NCI-H2171 (cell line): ENCODE data around the gene CHST11.

Source experiments
- DNase-seq: peaks from one replicate; lab custom pipeline; 2025; lab: John Stamatoyannopoulos, UW

The CHST11 gene

DNA sequence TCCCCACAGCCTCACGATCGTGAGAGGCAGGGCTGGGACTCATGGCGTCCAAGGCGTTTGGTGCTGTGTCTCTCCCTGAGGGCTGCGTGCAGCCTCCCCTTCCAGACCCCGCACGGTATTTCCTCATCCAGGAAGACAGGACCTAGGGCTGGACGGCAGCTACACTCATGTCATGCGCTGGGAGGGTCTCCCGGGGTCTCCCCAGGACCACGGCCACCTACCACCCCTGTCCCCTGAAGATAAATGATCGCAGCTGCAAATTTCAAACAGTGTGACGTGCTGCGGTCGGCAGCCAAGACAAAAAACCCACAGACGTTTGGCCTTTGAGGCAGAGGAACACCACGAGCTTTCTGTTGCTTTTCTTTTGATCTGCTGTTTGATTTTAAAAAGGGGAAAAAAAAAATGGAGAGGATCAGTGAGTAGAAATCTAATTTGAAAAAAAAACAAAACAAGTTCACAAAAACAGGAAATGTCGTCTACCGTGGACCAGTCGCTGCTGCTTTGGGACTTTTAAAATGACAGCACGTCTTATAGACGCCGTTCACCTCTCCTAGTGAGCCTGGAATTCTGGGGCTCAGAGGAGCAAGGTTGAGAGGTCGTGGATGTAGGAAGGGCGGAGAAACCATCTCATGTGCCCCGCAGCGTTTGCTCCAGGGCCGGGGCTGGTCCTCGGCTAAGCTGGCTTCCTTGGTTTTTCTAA, 263.7 kb downstream of the CHST11 start:
- DNase-seq: no peak

DNA sequence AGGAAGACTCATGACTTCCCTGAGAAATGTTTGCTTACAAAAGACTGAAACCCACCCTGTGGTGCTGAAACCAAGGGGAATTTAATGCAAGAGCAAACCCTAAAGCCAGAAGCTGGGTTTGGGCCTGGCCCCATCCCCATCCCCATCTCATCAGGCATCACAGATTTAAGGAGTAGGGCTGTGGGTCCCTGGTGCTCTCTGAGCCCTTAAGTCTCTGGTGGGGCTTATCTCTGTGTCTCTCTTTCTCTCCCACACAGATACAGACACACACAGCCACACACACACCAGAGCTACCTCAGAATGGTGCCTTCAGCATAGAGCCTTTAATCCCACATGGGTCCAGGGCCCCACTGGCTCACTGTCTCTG, 264.3 kb downstream of the CHST11 start:
- DNase-seq: no peak

DNA sequence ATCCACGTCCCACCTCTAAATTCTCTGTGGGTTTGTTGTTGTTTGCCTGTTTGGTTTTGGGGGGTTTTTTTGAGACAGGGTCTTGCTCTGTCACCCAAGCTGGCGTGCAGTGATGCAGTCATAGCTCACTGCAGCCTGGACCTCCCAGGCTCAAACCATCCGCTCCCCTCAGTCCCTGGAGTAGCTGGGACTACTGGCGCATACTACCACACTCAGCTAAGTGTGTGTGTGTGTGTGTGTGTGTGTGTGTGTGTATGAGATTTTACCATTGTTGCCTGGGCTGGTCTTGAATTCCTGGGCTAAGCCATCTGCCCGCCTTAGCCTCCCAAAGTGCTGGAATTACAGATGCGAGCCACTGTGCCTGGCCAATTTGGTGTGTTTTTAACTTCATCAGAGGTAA, 265.2 kb downstream of the CHST11 start:
- no peak for DNase-seq

GRCh38 chr12:104722601-104723534, 266.1 kb downstream of the CHST11 start:
- DNase-seq: peak; percentile 82

DNA sequence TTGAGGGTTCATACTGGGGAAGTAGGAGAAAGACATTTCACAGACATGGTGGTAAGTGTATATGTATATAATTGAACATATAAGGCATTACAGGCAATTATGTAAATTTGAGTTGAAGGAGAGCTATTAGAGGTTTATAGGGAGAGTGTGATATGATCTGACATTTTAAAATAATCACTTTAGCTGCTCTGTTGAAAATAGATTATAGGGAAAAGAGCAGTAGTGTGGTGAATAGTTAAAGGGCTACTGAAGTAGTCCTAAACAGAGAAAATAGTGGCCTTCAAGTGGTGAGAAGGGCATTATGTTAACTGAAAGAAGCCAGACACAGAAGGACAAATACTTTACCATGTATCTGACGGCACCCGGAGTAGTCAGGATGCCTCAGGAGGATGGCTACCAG, 267.1 kb downstream of the CHST11 start:
- DNase-seq: no peak

GRCh38 chr12:104724992-104725585, 268.3 kb downstream of the CHST11 start:
- DNase-seq: no peak

GRCh38 chr12:104725610-104726009, 268.9 kb downstream of the CHST11 start:
- DNase-seq: no peak

DNA sequence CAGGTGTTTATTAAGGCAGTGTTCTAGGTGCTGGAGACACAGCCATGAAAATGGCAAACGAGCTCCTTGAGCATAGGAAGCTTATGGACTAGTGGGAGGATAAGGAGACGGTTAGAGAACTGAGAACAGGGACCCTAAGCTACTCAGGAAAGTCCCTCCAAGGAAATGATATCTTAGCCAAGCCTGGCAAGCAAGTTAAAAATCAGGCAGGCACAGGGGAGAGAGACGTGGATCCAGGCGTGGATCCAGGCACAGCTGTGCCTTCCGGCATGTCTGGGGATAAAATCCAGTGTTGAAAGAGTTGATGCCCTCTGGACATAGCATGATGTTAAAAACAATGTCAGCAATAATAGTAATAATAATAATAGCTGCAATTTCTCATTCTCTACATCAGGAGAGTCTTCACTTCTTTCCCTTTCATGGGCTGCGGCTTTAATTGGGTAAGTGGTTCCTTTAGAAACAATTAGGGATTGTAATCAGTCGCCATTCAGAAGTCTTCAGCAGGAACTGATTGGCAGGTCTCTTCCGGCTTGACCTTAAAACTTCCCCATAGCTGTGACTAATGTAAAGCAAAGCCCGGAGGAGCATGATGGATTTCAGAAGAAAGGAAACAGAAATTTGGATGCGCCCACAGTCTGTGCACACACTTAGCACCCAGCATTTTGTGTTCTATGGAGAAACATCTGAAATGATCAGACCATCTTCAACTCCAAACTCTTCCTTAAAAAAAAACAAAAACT, 271.1 kb downstream of the CHST11 start:
- no peak for DNase-seq

- no peak for DNase-seq
Observed at GRCh38 chr12:104729091-104729490, 272.3 kb downstream of the CHST11 start.

DNA sequence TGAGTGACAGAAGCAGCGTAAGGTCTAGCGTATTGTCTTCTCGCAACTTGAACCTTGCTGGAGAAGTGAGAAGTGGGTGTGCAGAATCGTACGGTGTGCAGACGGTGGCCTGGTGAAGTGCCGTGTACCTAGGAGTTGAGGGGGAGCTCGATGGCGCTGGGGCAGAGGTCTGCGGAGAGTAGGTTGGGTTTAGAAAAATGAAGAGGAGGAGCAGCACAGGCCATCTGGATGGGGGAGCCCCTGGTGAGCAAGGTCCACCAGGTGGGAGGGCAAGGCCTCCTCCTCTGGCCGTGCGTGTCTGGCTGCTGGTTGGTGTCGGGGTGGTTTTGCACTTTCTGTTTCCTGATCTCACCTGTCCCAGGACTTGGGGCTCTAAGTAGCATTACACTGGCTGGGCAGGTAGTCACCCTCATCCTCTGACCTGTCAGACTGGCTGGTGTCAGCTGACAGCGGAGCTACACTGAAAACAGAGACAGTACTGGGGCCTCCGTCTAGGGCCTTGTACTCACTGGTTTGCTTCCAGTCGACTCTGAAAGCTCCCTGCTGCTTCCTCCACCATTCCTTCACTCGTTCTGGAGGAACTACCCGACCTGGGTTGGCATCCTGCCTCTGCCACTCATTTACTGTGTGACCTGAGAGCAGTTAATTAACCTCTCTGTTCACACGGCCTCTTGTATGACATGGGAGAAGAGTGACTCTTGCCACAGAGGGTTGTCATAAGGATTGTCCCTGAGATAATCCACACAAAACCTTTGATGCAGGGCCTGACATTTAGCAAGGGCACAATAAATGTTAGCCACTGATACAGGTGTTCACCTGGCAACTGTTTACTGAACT, 273.1 kb downstream of the CHST11 start:
- no peak for DNase-seq

GRCh38 chr12:104730763-104731162, 274.0 kb downstream of the CHST11 start:
- no peak for DNase-seq

DNA sequence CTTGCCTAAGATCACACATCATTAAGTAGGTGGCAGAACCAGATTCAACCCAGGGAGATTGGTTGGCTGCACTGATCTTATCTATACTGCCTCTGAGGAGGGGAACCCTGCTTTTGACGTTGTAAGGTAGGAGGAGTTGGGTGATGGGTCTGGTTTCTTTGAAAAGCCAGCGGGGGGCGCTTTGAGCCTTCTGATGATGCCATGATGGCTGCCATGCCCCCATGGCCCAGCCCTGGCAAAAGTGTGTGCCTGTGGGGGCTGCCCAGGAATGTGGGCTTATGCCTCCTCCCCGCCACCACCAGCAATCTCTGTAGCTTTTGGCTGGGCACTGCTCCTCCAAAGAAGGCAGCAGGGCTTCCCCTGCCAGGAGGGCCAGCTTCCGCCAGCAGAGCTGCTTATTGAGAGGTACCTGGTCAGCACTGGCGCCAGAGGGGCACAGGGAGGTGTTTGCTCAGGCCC, 277.0 kb downstream of the CHST11 start:
- DNase-seq: no peak

DNA sequence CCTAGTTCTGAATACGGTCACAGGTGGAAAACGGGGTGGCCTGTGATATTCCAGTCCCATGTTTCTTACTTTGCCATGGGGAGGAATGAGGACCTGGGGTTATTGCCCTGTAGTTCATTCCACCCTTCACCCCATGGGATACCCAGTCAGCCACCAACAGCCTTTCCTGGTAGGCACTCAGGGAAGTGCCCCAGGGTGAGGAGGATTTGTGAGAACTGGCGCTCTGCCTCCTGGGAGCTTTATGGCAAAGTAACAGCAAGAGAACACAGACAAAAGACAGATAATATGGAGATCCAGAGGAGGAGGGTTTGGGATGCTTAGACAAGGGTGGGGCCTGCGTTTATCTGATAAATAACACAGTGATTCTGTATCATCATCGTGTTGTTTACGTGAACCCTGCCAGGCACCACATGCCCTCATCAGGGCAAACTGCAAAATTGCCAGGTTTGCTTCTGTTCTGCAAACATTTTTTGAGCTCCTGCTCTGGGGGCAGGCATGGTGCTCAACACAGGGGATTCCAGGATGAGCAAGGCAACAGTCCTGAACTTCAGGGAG, 277.9 kb downstream of the CHST11 start:
- DNase-seq: no peak

DNA sequence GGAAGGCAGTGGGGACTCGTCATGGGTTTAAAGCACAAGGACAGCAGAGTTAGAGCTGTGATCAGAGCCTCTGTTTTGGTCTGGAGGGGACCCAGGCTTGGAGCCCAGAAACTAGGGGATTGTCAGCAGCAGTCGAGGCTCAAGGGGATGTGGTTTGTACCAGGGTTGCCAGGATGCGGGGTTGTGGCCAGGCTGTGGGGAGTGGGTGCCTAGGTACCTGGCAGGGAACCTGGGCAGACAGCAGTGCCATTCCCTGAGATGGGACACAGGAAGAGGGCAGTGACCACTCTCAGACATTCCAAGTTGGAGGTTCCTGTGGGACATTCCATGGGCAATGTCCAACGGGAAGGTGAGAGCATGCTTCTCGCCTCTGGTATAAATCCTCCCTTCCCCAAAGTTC, 279.1 kb downstream of the CHST11 start:
- DNase-seq: no peak

DNA sequence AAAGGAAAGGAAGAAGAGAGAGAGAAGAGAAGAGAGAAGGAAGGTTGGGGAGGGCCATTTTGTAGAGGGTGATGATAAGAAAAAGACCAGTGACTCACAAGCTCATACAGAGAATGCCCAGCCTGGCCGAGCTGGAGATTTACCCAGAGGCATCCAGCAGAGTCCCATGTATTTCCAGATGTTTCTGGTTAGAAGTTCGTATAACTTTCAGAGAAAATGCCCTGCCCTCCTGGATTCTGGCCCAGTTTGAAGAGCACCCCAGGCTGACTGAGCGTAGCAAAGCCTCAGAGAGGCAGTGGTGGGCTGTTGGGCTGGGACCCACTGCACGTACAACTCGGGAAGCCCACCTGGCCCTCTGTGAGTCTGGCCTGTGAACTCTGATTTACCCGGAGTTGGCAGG, 279.6 kb downstream of the CHST11 start:
- no peak for DNase-seq

GRCh38 chr12:104737113-104737512, 280.4 kb downstream of the CHST11 start:
- no peak for DNase-seq

GRCh38 chr12:104737791-104738301, 281.1 kb downstream of the CHST11 start:
- DNase-seq: peak; percentile 48

GRCh38 chr12:104738331-104738730, 281.6 kb downstream of the CHST11 start:
- DNase-seq: no peak

GRCh38 chr12:104738776-104739642, 282.3 kb downstream of the CHST11 start:
- DNase-seq: no peak

GRCh38 chr12:104740668-104741067, 283.9 kb downstream of the CHST11 start:
- DNase-seq: no peak
